ENCODE data around the gene NAALADL2. TPM values are rescaled to one million over a fixed set of nuclear protein-coding genes. Genes with fewer than 3 reads are reported as not detected.
"Not testable (repeated sequence)": the region's sequence is repeated elsewhere in the genome, so short reads cannot be mapped to it uniquely, and the experiment has no call there.

NAALADL2 gene
- polyA plus RNA-seq, 1 experiment, result 6.3 TPM

- no peak for DNase-seq (ENCODE audit: low read depth, low spot score)
- no peak overlapping the region for H3K27ac ChIP-seq (ENCODE audit: low read depth, low read length)
- CTCF ChIA-PET, result interaction anchor here (0.5 to 0.9 kb wide), 2 partner anchors 14 to 995 kb away, joined by 3 read pairs; no protein-coding TSS in a partner anchor
These were observed 497.8 kb downstream of the NAALADL2 start for GRCh38 chr3:175356899-175357324.

GRCh38 chr3:175357758-175358157 is 498.6 kb downstream of the NAALADL2 start:
- H3K9me3 ChIP-seq (ENCODE audit: control insufficient read depth, insufficient read depth, low read length), result no peaks in the 10 kb centered on the region
- CTCF ChIA-PET, result no interaction called here
- TF ChIP-seq CTCF (IDR thresholded peaks at IDR 0.05; ENCODE audit: low read depth, low read length), result no peak

More at GRCh38 chr3:175356899-175357324, 497.8 kb downstream of the NAALADL2 start:
- no peaks in the 10 kb centered on the region for H3K9me3 ChIP-seq (ENCODE audit: control insufficient read depth, insufficient read depth, low read length)
- TF ChIP-seq CTCF (IDR thresholded peaks at IDR 0.05; ENCODE audit: low read depth, low read length), result no peak
- POLR2A ChIA-PET, result no interaction called here
- H3K27me3 ChIP-seq (ENCODE audit: control insufficient read depth, insufficient read depth, low read length), result no peaks in the 10 kb centered on the region
- no peak overlapping the region for H3K4me3 ChIP-seq (ENCODE audit: low read depth, low read length)

GRCh38 chr3:175358935-175359334 is 499.8 kb downstream of the NAALADL2 start:
- CTCF ChIA-PET, result no interaction called here
- POLR2A ChIA-PET, result no interaction called here

More at GRCh38 chr3:175357758-175358157, 498.6 kb downstream of the NAALADL2 start:
- DNase-seq (ENCODE audit: low read depth, low spot score), result no peak
- Histone ChIP-seq H3K27ac (ENCODE audit: low read depth, low read length) (no peak overlapping the region), H3K4me3 (ENCODE audit: low read depth, low read length) (no peak overlapping the region), H3K27me3 (ENCODE audit: control insufficient read depth, insufficient read depth, low read length) (no peaks in the 10 kb centered on the region)
- POLR2A ChIA-PET, result no interaction called here

GRCh38 chr3:175370426-175370825 is 511.3 kb downstream of the NAALADL2 start:
- POLR2A ChIA-PET, result interaction anchor here (0.6 kb wide), 1 partner anchor 16 kb away, joined by 4 read pairs; no protein-coding TSS in a partner anchor
- not testable (repeated sequence) for H3K4me3 ChIP-seq (ENCODE audit: low read depth, low read length)

More at GRCh38 chr3:175358935-175359334, 499.8 kb downstream of the NAALADL2 start:
- TF ChIP-seq CTCF (IDR thresholded peaks at IDR 0.05; ENCODE audit: low read depth, low read length), result no peak
- Histone ChIP-seq H3K9me3 (ENCODE audit: control insufficient read depth, insufficient read depth, low read length) (no peaks in the 10 kb centered on the region), H3K27ac (ENCODE audit: low read depth, low read length) (no peak overlapping the region), H3K27me3 (ENCODE audit: control insufficient read depth, insufficient read depth, low read length) (no peaks in the 10 kb centered on the region), H3K4me3 (ENCODE audit: low read depth, low read length) (no peak overlapping the region)
- DNase-seq (ENCODE audit: low read depth, low spot score), result no peak

GRCh38 chr3:175371187-175371586 is 512.1 kb downstream of the NAALADL2 start:
- POLR2A ChIA-PET; H3K27me3 ChIP-seq (ENCODE audit: control insufficient read depth, insufficient read depth, low read length); H3K4me3 ChIP-seq (ENCODE audit: low read depth, low read length); H3K27ac ChIP-seq (ENCODE audit: low read depth, low read length); DNase-seq (ENCODE audit: low read depth, low spot score); H3K9me3 ChIP-seq (ENCODE audit: control insufficient read depth, insufficient read depth, low read length): not testable (repeated sequence)
- CTCF ChIA-PET, result interaction anchor here (1.4 to 1.5 kb wide), 2 partner anchors 14 to 35 kb away, joined by 3 read pairs; no protein-coding TSS in a partner anchor

More at GRCh38 chr3:175370426-175370825, 511.3 kb downstream of the NAALADL2 start:
- H3K9me3 ChIP-seq (ENCODE audit: control insufficient read depth, insufficient read depth, low read length); H3K27ac ChIP-seq (ENCODE audit: low read depth, low read length); DNase-seq (ENCODE audit: low read depth, low spot score); H3K27me3 ChIP-seq (ENCODE audit: control insufficient read depth, insufficient read depth, low read length): not testable (repeated sequence)
- CTCF ChIA-PET, result interaction anchor here (0.7 to 1.5 kb wide), 3 partner anchors 14 to 467 kb away, joined by 3 to 4 read pairs (median 3); no protein-coding TSS in a partner anchor

GRCh38 chr3:175374705-175375104 is 515.6 kb downstream of the NAALADL2 start:
- TF ChIP-seq CTCF (IDR thresholded peaks at IDR 0.05; ENCODE audit: low read depth, low read length), result no peak

More at GRCh38 chr3:175374705-175375104, 515.6 kb downstream of the NAALADL2 start:
- CTCF ChIA-PET, result no interaction called here
- DNase-seq (ENCODE audit: low read depth, low spot score), result no peak
- Histone ChIP-seq H3K4me3 (ENCODE audit: low read depth, low read length) (no peak overlapping the region), H3K9me3 (ENCODE audit: control insufficient read depth, insufficient read depth, low read length) (peaks cover 4% of the 10 kb centered on the region), H3K27me3 (ENCODE audit: control insufficient read depth, insufficient read depth, low read length) (no peaks in the 10 kb centered on the region), H3K27ac (ENCODE audit: low read depth, low read length) (no peak overlapping the region)
- POLR2A ChIA-PET, result interaction anchor here (0.6 kb wide), 1 partner anchor 356 kb away, joined by 3 read pairs; no protein-coding TSS in a partner anchor
